Esophagus squamous epithelium (tissue), 4 donors: ENCODE measurements around the gene VPS54.

Experiments used
- POLR2A ChIP-seq, 4 donors: fragments of 450-650 bp; IDR thresholded peaks; one replicate each; pipeline ENCODE4 v1.6.1; 2017; ENCODE audit warnings: antibody characterized with exemption in 4 of 4, mild to moderate bottlenecking in 4 of 4, moderate library complexity in 3 of 4
- TF ChIP-seq, protein P1 (sequence below), 6 experiments: fragments of 450-650 bp in 4 of 6; fragments of 200-600 bp in 2 of 6; sonication (generic) in 2 of 6; IDR thresholded peaks; one replicate each; pipeline ENCODE4 v1.5.1; 2016 to 2019; ENCODE audit warnings: antibody characterized with exemption in 6 of 6, mild to moderate bottlenecking in 4 of 6, moderate library complexity in 4 of 6

DNA sequence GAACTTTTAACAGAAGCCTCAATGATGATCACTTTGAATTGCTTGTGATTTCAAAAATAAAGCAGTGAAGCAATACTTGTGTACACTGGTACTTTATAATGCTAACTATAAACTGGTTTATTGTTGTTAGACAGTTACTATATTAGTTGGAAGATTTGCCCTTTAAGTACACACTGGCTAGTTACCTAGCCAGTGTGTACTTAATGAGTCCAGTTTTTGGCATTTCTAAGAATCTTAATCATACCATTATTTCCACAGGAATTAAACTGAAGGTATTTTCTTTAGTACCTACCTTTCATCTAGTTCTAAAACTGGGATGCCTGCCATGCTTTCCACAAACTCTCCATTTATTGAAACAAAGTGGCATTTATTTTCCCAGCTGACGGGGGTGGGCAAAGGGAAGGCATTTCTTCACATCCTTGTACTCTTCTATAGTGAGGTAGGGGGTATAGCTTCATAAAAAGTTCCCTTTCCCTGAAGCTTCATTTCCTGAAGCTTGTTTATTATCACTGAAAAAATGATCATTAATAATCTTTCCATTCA lies 127.7 kb downstream of the VPS54 start:
- TF ChIP-seq, protein P1, sequence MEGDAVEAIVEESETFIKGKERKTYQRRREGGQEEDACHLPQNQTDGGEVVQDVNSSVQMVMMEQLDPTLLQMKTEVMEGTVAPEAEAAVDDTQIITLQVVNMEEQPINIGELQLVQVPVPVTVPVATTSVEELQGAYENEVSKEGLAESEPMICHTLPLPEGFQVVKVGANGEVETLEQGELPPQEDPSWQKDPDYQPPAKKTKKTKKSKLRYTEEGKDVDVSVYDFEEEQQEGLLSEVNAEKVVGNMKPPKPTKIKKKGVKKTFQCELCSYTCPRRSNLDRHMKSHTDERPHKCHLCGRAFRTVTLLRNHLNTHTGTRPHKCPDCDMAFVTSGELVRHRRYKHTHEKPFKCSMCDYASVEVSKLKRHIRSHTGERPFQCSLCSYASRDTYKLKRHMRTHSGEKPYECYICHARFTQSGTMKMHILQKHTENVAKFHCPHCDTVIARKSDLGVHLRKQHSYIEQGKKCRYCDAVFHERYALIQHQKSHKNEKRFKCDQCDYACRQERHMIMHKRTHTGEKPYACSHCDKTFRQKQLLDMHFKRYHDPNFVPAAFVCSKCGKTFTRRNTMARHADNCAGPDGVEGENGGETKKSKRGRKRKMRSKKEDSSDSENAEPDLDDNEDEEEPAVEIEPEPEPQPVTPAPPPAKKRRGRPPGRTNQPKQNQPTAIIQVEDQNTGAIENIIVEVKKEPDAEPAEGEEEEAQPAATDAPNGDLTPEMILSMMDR (IDR thresholded peaks at IDR 0.05), result no peak
- TF ChIP-seq POLR2A (IDR thresholded peaks at IDR 0.05), result no peak
